Lower leg skin (tissue), 3 donors: ENCODE results near the gene PTGS2.

Source experiments
- CTCF ChIP-seq, 3 donors: fragments of 450-650 bp; IDR thresholded peaks; one replicate each; pipeline ENCODE4 v1.5.1; 2016; ENCODE audit warnings: antibody characterized with exemption in 3 of 3, mild to moderate bottlenecking in 3 of 3, moderate library complexity in 2 of 3
- POLR2A ChIP-seq, 2 donors: fragments of 450-650 bp; IDR thresholded peaks; one replicate each; pipeline ENCODE4 v1.6.1; 2016 to 2017; ENCODE audit warnings: antibody characterized with exemption in 2 of 2, mild to moderate bottlenecking in 1 of 2, moderate library complexity in 1 of 2

GRCh38 chr1:186628910-186629309, 51.3 kb downstream of the PTGS2 start:
- TF ChIP-seq CTCF (IDR thresholded peaks at IDR 0.05) (no peak), POLR2A (IDR thresholded peaks at IDR 0.05) (no peak)
